ENCODE results near the gene PPP1R8. TPM values are rescaled to one million over a fixed set of nuclear protein-coding genes. Genes with fewer than 3 reads are reported as not detected.

The PPP1R8 gene
- total RNA-seq, 1 donor from 2014 or later = 39.7 TPM

DNA sequence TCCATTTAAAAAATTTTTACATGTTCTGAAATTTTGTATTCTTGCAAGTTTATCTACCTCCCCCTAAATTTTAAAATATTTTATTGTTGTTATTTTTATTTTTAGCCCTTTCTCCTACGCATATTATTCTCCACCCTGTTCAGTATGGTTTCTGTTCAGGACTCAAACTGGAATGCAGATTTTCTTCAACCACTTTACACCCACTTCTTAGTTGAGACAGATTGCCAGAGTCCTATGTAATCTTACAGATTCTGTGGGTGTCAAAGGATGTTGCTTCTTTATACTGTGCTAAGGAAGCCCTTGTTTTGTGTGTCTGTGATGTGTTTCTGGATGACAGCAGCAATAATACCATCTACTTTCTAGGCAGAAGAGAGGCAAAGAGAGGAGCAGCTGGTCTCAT is 20.7 kb upstream of the PPP1R8 start:
- no peak overlapping the region for H3K4me3 Mint-ChIP-seq (ENCODE audit: unreplicated experiment)
- peaks cover 5% of the 10 kb centered on the region for H3K4me1 Mint-ChIP-seq (ENCODE audit: low read depth)
- TF ChIP-seq, protein P1, sequence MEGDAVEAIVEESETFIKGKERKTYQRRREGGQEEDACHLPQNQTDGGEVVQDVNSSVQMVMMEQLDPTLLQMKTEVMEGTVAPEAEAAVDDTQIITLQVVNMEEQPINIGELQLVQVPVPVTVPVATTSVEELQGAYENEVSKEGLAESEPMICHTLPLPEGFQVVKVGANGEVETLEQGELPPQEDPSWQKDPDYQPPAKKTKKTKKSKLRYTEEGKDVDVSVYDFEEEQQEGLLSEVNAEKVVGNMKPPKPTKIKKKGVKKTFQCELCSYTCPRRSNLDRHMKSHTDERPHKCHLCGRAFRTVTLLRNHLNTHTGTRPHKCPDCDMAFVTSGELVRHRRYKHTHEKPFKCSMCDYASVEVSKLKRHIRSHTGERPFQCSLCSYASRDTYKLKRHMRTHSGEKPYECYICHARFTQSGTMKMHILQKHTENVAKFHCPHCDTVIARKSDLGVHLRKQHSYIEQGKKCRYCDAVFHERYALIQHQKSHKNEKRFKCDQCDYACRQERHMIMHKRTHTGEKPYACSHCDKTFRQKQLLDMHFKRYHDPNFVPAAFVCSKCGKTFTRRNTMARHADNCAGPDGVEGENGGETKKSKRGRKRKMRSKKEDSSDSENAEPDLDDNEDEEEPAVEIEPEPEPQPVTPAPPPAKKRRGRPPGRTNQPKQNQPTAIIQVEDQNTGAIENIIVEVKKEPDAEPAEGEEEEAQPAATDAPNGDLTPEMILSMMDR (IDR thresholded peaks at IDR 0.05) = no peak
- H3K27me3 Mint-ChIP-seq (ENCODE audit: low read depth) = no peaks in the 10 kb centered on the region
- H3K27ac Mint-ChIP-seq (ENCODE audit: unreplicated experiment) = no peak overlapping the region
- DNase-seq (ENCODE audit: low spot score) = no peak
- H3K36me3 Mint-ChIP-seq (ENCODE audit: low read depth) = peaks cover 13% of the 10 kb centered on the region
- H3K9me3 Mint-ChIP-seq (ENCODE audit: low read depth) = no peaks in the 10 kb centered on the region

GRCh38 chr1:27811741-27812500 is 18.7 kb upstream of the PPP1R8 start:
- H3K9me3 Mint-ChIP-seq (ENCODE audit: low read depth) = no peaks in the 10 kb centered on the region
- no peak overlapping the region for H3K27ac Mint-ChIP-seq (ENCODE audit: unreplicated experiment)
- H3K27me3 Mint-ChIP-seq (ENCODE audit: low read depth) = no peaks in the 10 kb centered on the region
- TF ChIP-seq, protein P1 (IDR thresholded peaks at IDR 0.05) = no peak
- DNase-seq (ENCODE audit: low spot score) = no peak
- H3K4me1 Mint-ChIP-seq (ENCODE audit: low read depth) = peaks cover 9% of the 10 kb centered on the region
- peaks cover 16% of the 10 kb centered on the region for H3K36me3 Mint-ChIP-seq (ENCODE audit: low read depth)
- H3K4me3 Mint-ChIP-seq (ENCODE audit: unreplicated experiment) = no peak overlapping the region

DNA sequence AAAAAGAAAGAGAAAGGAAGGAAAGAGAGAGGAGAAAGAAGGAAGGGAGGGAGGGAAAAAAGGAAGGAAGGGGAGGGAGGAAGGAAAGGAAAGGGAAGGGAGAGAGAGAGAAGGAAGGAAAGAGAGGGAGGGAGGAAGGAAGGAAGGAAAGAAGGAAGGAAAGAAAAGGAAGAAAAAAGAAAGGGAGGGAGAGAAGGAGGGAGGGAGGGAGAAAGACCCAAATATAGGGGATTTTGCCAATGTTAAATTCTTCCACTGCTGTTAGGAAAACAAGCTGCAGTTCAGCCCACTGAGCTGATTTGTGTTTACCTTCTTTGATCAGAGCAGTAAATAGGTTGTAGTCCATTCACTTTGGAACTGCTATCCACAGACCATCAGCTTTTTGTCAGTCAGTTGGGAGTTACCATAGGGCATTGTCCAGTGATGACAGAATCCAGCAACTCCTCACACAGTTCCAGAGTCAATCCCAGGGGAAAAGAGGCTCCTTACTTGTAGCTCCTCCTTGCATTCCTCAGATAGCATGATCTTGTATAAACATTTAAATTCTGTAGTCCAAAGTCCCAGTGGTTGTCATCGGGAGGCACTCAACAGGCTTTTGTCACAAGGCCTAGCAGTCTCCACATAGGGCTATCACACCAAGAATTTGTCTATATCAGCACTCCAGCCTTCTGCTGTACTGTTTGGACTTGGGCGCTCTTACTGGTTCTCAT is 13.5 kb upstream of the PPP1R8 start:
- H3K27me3 Mint-ChIP-seq (ENCODE audit: low read depth) = no peaks in the 10 kb centered on the region
- H3K4me3 Mint-ChIP-seq (ENCODE audit: unreplicated experiment) = peak overlapping the region; percentile 28
- peaks cover 25% of the 10 kb centered on the region for H3K36me3 Mint-ChIP-seq (ENCODE audit: low read depth)
- DNase-seq (ENCODE audit: low spot score) = no peak
- H3K9me3 Mint-ChIP-seq (ENCODE audit: low read depth) = no peaks in the 10 kb centered on the region
- H3K27ac Mint-ChIP-seq (ENCODE audit: unreplicated experiment) = peak overlapping the region; percentile 93
- TF ChIP-seq, protein P1 (IDR thresholded peaks at IDR 0.05) = no peak
- peaks cover 14% of the 10 kb centered on the region for H3K4me1 Mint-ChIP-seq (ENCODE audit: low read depth)

GRCh38 chr1:27821761-27822315 is 8.7 kb upstream of the PPP1R8 start:
- H3K9me3 Mint-ChIP-seq (ENCODE audit: low read depth) = no peaks in the 10 kb centered on the region
- H3K27ac Mint-ChIP-seq (ENCODE audit: unreplicated experiment) = no peak overlapping the region
- H3K4me3 Mint-ChIP-seq (ENCODE audit: unreplicated experiment) = no peak overlapping the region
- DNase-seq (ENCODE audit: low spot score) = no peak
- no peaks in the 10 kb centered on the region for H3K27me3 Mint-ChIP-seq (ENCODE audit: low read depth)
- peaks cover 19% of the 10 kb centered on the region for H3K36me3 Mint-ChIP-seq (ENCODE audit: low read depth)
- TF ChIP-seq, protein P1 (IDR thresholded peaks at IDR 0.05) = no peak
- peaks cover 11% of the 10 kb centered on the region for H3K4me1 Mint-ChIP-seq (ENCODE audit: low read depth)

GRCh38 chr1:27823784-27824183 is 6.8 kb upstream of the PPP1R8 start:
- no peaks in the 10 kb centered on the region for H3K9me3 Mint-ChIP-seq (ENCODE audit: low read depth)
- H3K27ac Mint-ChIP-seq (ENCODE audit: unreplicated experiment) = no peak overlapping the region
- peaks cover 14% of the 10 kb centered on the region for H3K36me3 Mint-ChIP-seq (ENCODE audit: low read depth)
- TF ChIP-seq, protein P1 (IDR thresholded peaks at IDR 0.05) = no peak
- H3K4me1 Mint-ChIP-seq (ENCODE audit: low read depth) = no peaks in the 10 kb centered on the region
- H3K27me3 Mint-ChIP-seq (ENCODE audit: low read depth) = no peaks in the 10 kb centered on the region
- H3K4me3 Mint-ChIP-seq (ENCODE audit: unreplicated experiment) = no peak overlapping the region
- DNase-seq (ENCODE audit: low spot score) = no peak
